Activated T-cell treated with anti-CD3 and anti-CD28 coated beads, Interleukin-2, amount 50 U/mL, for 24 hours (primary cell): ENCODE results near the gene SAP130.

Experiments
- DNase-seq: peaks from one replicate; pipeline ENCODE4 v3.0.0-alpha.2; 2020
- H3K27ac Mint-ChIP-seq: 2 replicates; pipeline ENCODE4 v1.8.0; 2020; ENCODE audit warnings: mild to moderate bottlenecking, mixed read lengths
- H3K27me3 Mint-ChIP-seq: 2 replicates; pipeline ENCODE4 v1.8.0; 2020; ENCODE audit warnings: mixed read lengths
- H3K36me3 Mint-ChIP-seq: 2 replicates; pipeline ENCODE4 v1.8.0; 2020; ENCODE audit warnings: low read depth, mixed read lengths
- H3K4me1 Mint-ChIP-seq: 2 replicates; pipeline ENCODE4 v1.8.0; 2020; ENCODE audit warnings: low read depth, mixed read lengths
- H3K4me3 Mint-ChIP-seq: 2 replicates; pipeline ENCODE4 v1.8.0; 2020; ENCODE audit warnings: mild to moderate bottlenecking, moderate library complexity, mixed read lengths
- H3K9me3 Mint-ChIP-seq: 2 replicates; pipeline ENCODE4 v1.8.0; 2020; ENCODE audit warnings: mixed read lengths

SAP130 gene

DNA sequence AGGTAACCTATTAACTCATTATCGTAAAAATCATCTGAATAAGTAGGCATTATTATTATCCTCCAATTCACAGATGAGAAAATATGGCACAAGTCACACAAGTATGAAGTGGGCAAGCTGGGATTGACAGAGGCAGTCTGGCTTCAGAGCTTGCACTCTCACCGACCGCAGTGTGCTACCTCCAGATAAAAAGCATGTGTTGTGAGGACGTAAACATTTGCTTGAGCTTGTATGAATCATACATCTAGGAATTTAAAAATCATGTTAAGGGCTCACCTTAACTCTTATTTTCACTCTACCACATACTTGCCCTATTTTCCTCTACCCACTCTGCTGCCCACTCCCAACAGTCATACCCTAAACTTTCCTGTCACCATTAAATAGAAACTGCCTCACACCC lies 76.8 kb downstream of the SAP130 start:
- Mint-ChIP-seq H3K4me3 (no peak overlapping the region), H3K36me3 (peaks cover 37% of the 10 kb centered on the region), H3K27me3 (no peaks in the 10 kb centered on the region), H3K27ac (no peak overlapping the region), H3K9me3 (no peaks in the 10 kb centered on the region), H3K4me1 (no peaks in the 10 kb centered on the region)
- no peak for DNase-seq

- DNase-seq, result no peak
- Mint-ChIP-seq H3K9me3 (no peaks in the 10 kb centered on the region), H3K27ac (peak overlapping the region; percentile 34), H3K27me3 (no peaks in the 10 kb centered on the region), H3K4me3 (no peak overlapping the region), H3K36me3 (peaks cover 40% of the 10 kb centered on the region), H3K4me1 (no peaks in the 10 kb centered on the region)
Observed at GRCh38 chr2:127950264-127950663, 77.6 kb downstream of the SAP130 start.

- Mint-ChIP-seq H3K27ac (no peak overlapping the region), H3K9me3 (no peaks in the 10 kb centered on the region), H3K27me3 (no peaks in the 10 kb centered on the region), H3K4me3 (no peak overlapping the region), H3K4me1 (no peaks in the 10 kb centered on the region), H3K36me3 (peaks cover 76% of the 10 kb centered on the region)
- no peak for DNase-seq
Observed at GRCh38 chr2:127945281-127945680, 82.6 kb downstream of the SAP130 start.

DNA sequence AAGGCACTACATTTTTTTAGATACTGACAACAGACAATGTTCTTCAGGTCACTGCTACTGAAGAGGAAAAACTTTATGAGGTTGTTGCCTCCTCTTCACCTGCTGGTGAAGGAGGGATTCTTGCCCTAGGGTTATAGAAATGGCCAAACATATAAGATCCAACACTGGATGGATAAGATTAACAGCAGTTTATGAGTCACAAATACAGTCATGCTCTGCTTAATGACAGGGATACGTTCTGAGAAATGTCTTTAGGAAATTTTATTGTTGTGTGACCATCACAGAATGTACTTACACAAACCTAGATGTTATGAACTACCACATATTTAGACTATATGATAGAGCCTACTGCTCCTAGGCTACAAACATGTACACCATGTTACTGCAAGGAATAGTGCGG lies 84.7 kb downstream of the SAP130 start:
- Mint-ChIP-seq H3K9me3 (no peaks in the 10 kb centered on the region), H3K27ac (no peak overlapping the region), H3K4me3 (no peak overlapping the region), H3K4me1 (no peaks in the 10 kb centered on the region), H3K36me3 (peaks cover 76% of the 10 kb centered on the region), H3K27me3 (no peaks in the 10 kb centered on the region)
- no peak for DNase-seq

DNA sequence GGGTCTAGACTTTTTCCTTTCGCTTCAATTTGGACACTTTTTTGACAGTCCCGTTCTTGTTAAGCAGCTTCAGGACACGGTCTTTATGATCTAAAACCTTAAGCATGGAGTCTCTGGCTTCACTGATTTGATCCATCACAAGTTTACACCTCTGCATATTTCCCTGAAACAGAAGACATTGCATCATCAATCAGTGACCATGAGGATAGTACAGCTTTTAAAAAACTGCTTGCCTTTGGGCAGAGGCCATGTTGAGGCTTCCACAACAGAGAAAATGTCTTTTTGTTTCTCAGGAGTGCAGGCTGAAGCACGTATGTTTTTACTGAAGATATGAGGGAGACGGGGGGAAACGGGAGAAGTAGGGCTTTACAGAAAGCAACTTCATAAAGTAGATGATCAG lies 85.9 kb downstream of the SAP130 start:
- Mint-ChIP-seq H3K4me1 (no peaks in the 10 kb centered on the region), H3K36me3 (peaks cover 64% of the 10 kb centered on the region), H3K27ac (peak overlapping the region; percentile 16)

DNA sequence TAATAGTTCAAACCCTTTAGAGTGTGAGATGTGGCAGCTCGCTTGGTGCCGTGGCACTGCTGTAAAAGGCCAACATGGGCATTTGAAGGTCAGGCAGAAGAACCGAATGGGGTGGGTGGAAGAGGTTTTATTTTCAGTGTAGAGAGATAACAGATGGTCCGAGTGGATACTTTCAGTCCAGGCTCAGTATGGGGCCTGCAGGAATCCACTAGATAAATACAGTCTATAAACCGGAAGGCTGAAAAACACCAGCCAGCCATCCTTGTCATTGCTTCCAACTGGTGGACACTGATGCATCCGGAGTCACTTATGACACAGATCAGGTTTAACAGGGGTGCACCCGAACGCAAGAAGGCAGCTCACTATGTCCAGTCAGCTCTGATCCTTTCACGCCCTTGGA lies 86.4 kb downstream of the SAP130 start:
- H3K27ac Mint-ChIP-seq, result no peak overlapping the region

More for the DNA sequence above, 85.9 kb downstream of the SAP130 start:
- Mint-ChIP-seq H3K4me3 (no peak overlapping the region), H3K27me3 (no peaks in the 10 kb centered on the region), H3K9me3 (no peaks in the 10 kb centered on the region)
- no peak for DNase-seq

GRCh38 chr2:127940641-127941040 lies 87.2 kb downstream of the SAP130 start:
- Mint-ChIP-seq H3K36me3 (peaks cover 51% of the 10 kb centered on the region), H3K27ac (no peak overlapping the region), H3K27me3 (no peaks in the 10 kb centered on the region), H3K4me1 (no peaks in the 10 kb centered on the region), H3K4me3 (no peak overlapping the region), H3K9me3 (no peaks in the 10 kb centered on the region)
- no peak for DNase-seq

More for the DNA sequence above, 86.4 kb downstream of the SAP130 start:
- no peaks in the 10 kb centered on the region for H3K4me1 Mint-ChIP-seq
- no peak for DNase-seq
- peaks cover 59% of the 10 kb centered on the region for H3K36me3 Mint-ChIP-seq
- no peaks in the 10 kb centered on the region for H3K27me3 Mint-ChIP-seq
- H3K9me3 Mint-ChIP-seq, result no peaks in the 10 kb centered on the region
- no peak overlapping the region for H3K4me3 Mint-ChIP-seq

DNA sequence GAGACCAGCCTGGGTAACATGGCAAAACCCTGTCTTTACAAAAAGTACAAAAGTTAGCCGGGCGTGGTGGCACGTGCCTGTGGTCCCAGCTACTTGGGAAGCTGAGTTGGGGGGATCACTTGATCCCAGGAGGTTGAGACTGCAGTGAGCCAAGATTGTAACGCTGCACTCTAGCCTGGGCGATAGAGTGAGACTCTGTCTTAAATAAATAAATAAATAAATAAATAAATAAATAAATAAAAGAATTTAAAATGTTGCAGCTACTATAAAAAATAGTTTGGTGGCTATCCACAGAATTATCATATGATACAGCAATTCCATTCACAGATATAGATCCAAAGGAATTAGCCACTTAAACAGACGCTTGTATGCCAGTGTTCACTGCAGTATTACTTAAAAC lies 92.5 kb downstream of the SAP130 start:
- DNase-seq, result no peak
- Mint-ChIP-seq H3K27ac (no peak overlapping the region), H3K36me3 (peaks cover 1% of the 10 kb centered on the region), H3K27me3 (no peaks in the 10 kb centered on the region), H3K4me1 (no peaks in the 10 kb centered on the region), H3K9me3 (no peaks in the 10 kb centered on the region), H3K4me3 (no peak overlapping the region)

DNA sequence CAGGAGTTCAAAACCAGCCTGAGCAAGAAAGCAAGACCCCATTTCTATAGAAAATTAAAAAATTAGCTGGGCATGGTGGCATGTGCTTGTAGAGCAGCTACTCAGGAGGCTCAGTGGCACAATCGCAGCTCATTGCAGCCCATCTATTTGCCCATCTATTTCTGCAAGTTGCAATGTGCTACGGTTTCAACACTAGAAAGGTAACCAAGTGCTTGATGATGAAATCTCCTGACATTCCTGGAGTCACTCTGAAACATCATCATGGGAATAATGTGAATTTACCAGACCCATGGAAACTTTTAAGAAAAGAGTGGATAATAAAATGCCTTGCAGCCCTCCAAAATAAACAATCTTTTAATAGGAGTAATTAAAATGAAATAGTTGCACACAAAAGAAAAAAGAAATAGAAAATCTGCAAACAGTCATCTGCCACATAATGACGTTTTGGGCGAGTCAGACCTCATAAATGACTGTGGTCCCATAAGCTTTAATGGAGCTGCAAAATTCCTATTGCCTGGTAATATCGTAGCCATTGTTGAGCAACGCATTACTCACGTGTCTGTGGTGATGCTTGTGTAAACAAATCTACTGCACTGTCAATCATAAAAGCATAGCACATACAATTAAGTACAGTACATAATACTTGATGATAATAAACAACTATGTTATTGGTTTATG lies 95.5 kb downstream of the SAP130 start:
- H3K9me3 Mint-ChIP-seq, result no peaks in the 10 kb centered on the region
- H3K4me1 Mint-ChIP-seq, result peaks cover 4% of the 10 kb centered on the region
- no peak overlapping the region for H3K4me3 Mint-ChIP-seq
- DNase-seq, result no peak
- no peaks in the 10 kb centered on the region for H3K36me3 Mint-ChIP-seq
- no peak overlapping the region for H3K27ac Mint-ChIP-seq
- H3K27me3 Mint-ChIP-seq, result no peaks in the 10 kb centered on the region

DNA sequence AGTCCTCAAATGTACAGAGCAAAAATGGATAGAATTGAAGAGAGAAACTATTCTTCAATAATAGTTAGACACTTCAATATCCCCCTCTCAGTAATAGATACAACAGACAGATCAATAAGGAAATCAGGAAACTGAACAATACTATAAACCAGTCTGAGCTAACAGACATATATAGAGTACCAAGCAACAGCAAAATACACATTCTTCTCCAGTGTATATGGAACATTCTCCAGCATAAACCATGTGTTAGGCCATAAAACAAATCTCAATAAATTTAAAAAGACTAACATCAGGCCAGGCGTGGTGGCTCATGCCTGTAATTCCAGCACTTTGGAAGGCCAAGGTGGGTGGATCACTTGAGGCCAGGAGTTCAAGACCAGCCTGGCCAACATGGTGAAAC lies 98.4 kb downstream of the SAP130 start:
- Mint-ChIP-seq H3K9me3 (no peaks in the 10 kb centered on the region), H3K36me3 (no peaks in the 10 kb centered on the region), H3K4me1 (peaks cover 4% of the 10 kb centered on the region)

DNA sequence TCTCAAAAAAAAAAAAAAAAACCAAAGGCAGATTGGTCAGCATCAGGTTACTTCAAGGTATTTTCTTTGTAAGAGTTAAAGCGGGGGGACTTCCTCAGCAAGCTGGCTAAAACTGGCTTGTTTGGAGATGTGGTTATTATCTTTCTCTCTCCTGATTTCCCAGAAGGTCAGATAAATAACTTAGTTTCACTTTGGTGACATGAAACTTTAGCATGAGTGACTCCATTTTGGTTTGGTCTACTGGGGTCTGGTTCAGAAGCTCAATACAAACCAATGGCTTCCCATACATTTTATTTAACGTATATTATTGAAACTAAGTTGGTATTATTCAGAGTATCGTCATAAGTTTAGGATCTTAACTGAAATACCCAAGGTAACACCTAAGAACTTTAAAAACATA lies 100.5 kb downstream of the SAP130 start:
- H3K9me3 Mint-ChIP-seq, result no peaks in the 10 kb centered on the region
- H3K4me3 Mint-ChIP-seq, result no peak overlapping the region
- no peak overlapping the region for H3K27ac Mint-ChIP-seq
- H3K4me1 Mint-ChIP-seq, result peaks cover 4% of the 10 kb centered on the region
- no peak for DNase-seq
- no peaks in the 10 kb centered on the region for H3K36me3 Mint-ChIP-seq
- peaks cover 2% of the 10 kb centered on the region for H3K27me3 Mint-ChIP-seq

More for the DNA sequence above, 98.4 kb downstream of the SAP130 start:
- no peak overlapping the region for H3K27ac Mint-ChIP-seq
- peaks cover 2% of the 10 kb centered on the region for H3K27me3 Mint-ChIP-seq
- no peak overlapping the region for H3K4me3 Mint-ChIP-seq
- DNase-seq, result no peak

DNA sequence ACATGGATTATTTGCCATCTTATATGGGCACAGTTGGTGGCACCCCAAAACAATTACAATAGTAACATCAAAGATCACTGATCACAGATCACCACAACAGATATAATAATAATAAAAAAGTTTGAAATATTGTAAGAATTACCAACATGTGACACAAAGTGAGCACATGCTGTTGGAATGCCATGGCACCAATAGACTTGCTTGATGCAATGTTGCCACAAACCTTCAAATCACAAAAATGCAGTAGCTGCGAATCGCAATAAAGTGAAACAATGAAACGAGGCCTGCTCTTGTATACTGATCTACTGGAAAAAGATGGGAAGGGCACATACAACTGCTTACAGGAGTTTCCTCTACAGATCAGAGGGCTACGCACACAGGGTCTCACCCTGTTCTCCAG lies 109.9 kb downstream of the SAP130 start:
- no peaks in the 10 kb centered on the region for H3K4me1 Mint-ChIP-seq
- no peaks in the 10 kb centered on the region for H3K27me3 Mint-ChIP-seq

DNA sequence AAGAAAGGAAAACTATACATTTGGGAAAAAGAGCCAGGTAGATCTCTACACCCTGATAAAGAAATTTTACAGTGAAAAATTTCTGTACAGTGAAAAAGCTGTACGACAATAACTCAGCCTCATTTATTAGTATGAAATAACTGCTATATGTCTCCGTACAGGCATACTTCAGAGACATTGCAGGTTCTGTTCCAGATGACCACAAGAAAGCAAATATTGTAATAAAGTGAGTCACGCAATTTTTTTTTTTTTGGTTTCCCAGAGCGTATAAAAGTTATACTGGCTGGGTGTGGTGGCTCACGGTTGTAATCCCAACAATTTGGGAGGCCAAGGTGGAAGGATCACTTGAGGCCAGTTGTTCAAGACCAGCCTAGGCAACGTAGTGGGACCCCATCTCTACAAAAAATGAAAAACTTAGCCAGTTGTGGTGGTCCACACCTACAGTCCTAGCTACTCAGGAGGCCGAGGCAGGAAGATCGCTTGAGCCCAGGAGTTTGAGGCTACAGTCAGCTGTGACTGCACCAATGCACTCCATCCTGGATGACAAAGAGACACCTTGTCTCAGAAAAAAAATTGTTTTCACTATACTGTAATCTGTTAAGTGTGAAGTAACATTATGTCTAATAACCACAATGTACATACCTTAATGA lies 113.9 kb downstream of the SAP130 start:
- Mint-ChIP-seq H3K27me3 (no peaks in the 10 kb centered on the region), H3K27ac (no peak overlapping the region), H3K4me3 (no peak overlapping the region), H3K36me3 (no peaks in the 10 kb centered on the region), H3K9me3 (no peaks in the 10 kb centered on the region), H3K4me1 (no peaks in the 10 kb centered on the region)
- no peak for DNase-seq

More for the DNA sequence above, 109.9 kb downstream of the SAP130 start:
- Mint-ChIP-seq H3K36me3 (no peaks in the 10 kb centered on the region), H3K9me3 (no peaks in the 10 kb centered on the region), H3K27ac (no peak overlapping the region), H3K4me3 (no peak overlapping the region)
- DNase-seq, result no peak

DNA sequence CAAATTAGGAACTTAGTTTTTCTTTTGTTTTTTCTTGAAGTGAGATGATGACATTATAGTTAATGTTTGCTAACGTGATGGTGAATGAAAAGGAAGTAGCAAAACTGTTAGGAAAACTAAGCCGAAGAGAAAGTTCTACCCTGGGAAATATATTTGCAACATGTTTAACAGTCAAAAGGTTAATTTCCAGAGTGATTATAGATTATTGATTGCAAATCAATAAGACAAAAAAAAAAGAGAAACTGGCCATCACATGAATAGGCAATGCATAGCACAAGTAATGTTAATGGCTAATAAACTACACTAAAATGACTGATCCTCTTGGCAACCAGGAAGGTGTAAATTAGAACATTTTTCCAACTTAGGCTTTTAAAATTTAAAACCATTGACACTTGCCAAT lies 116.1 kb downstream of the SAP130 start:
- H3K27ac Mint-ChIP-seq, result no peak overlapping the region
- H3K4me3 Mint-ChIP-seq, result no peak overlapping the region
- peaks cover 4% of the 10 kb centered on the region for H3K27me3 Mint-ChIP-seq
- no peaks in the 10 kb centered on the region for H3K9me3 Mint-ChIP-seq
- no peaks in the 10 kb centered on the region for H3K36me3 Mint-ChIP-seq
- no peaks in the 10 kb centered on the region for H3K4me1 Mint-ChIP-seq
- no peak for DNase-seq

- H3K36me3 Mint-ChIP-seq, result no peaks in the 10 kb centered on the region
- no peaks in the 10 kb centered on the region for H3K4me1 Mint-ChIP-seq
- DNase-seq, result no peak
- no peak overlapping the region for H3K27ac Mint-ChIP-seq
- no peak overlapping the region for H3K4me3 Mint-ChIP-seq
- peaks cover 15% of the 10 kb centered on the region for H3K27me3 Mint-ChIP-seq
- no peaks in the 10 kb centered on the region for H3K9me3 Mint-ChIP-seq
Observed at GRCh38 chr2:127910415-127910814, 117.4 kb downstream of the SAP130 start.
